A172 (cell line): ENCODE results near the gene SOSTDC1. TPM values are rescaled to one million over a fixed set of nuclear protein-coding genes. Genes with fewer than 3 reads are reported as not detected.
"Not testable (repeated sequence)": the region's sequence is repeated elsewhere in the genome, so short reads cannot be mapped to it uniquely, and the experiment has no call there.

Source experiments
- DNase-seq: peaks from one replicate; pipeline ENCODE4 v3.0.0-alpha.2; 2015; ENCODE audit warnings: low spot score
- total RNA-seq: library from RNA; depleted of rRNA; stranded (reverse); fragments of >200 nt; shearing (Covaris generic); gene quantifications from 2 replicates; pipeline ENCODE4 v1.2.3, GENCODE V29; 2014; rRNA removed

The SOSTDC1 gene
- not detected in 2 replicates for total RNA-seq

- DNase-seq, result no peak
These were observed at the start of gene SOSTDC1 for GRCh38 chr7:16465469-16466361. Gene SOSTDC1, minus strand, starts transcription at chr7:16465738. Its CDS starts 70 bp downstream, at chr7:16465668.

- no peak for DNase-seq
These were observed 49.2 kb upstream of the SOSTDC1 start for GRCh38 chr7:16514729-16515128.

GRCh38 chr7:16514271-16514670 lies 48.7 kb upstream of the SOSTDC1 start:
- no peak for DNase-seq

GRCh38 chr7:16512097-16512496 lies 46.6 kb upstream of the SOSTDC1 start:
- no peak for DNase-seq

GRCh38 chr7:16511314-16511713 lies 45.8 kb upstream of the SOSTDC1 start:
- DNase-seq, result no peak

- DNase-seq, result peak; percentile 5
These were observed 44.3 kb upstream of the SOSTDC1 start for GRCh38 chr7:16509829-16510228.

- DNase-seq, result not testable (repeated sequence)
These were observed 40.9 kb upstream of the SOSTDC1 start for GRCh38 chr7:16506422-16506821.

- DNase-seq, result peak; percentile 12
These were observed 38.5 kb upstream of the SOSTDC1 start for GRCh38 chr7:16504019-16504418.

- no peak for DNase-seq
These were observed 36.8 kb upstream of the SOSTDC1 start for GRCh38 chr7:16502303-16502702.

GRCh38 chr7:16498122-16498521 lies 32.6 kb upstream of the SOSTDC1 start:
- no peak for DNase-seq

GRCh38 chr7:16494955-16495719 lies 29.6 kb upstream of the SOSTDC1 start:
- DNase-seq, result no peak

- DNase-seq, result no peak
These were observed 29.0 kb upstream of the SOSTDC1 start for GRCh38 chr7:16494551-16494950.

- no peak for DNase-seq
These were observed 27.7 kb upstream of the SOSTDC1 start for GRCh38 chr7:16493266-16493665.

GRCh38 chr7:16492513-16493062 lies 27.1 kb upstream of the SOSTDC1 start:
- no peak for DNase-seq

GRCh38 chr7:16491148-16491547 lies 25.6 kb upstream of the SOSTDC1 start:
- no peak for DNase-seq

GRCh38 chr7:16484453-16485158 lies 19.1 kb upstream of the SOSTDC1 start:
- DNase-seq, result peak; percentile 94

GRCh38 chr7:16479591-16479990 lies 14.1 kb upstream of the SOSTDC1 start:
- no peak for DNase-seq

GRCh38 chr7:16479161-16479560 lies 13.6 kb upstream of the SOSTDC1 start:
- DNase-seq, result no peak

- DNase-seq, result no peak
These were observed 6.4 kb upstream of the SOSTDC1 start for GRCh38 chr7:16471933-16472332.

- no peak for DNase-seq
These were observed 1.4 kb downstream of the SOSTDC1 start for GRCh38 chr7:16463949-16464715.

GRCh38 chr7:16463520-16463919 lies 2.0 kb downstream of the SOSTDC1 start:
- no peak for DNase-seq
